GM13977 (cell line): ENCODE measurements around the gene KCNK2.

Experiments
- DNase-seq: peaks from one replicate; pipeline ENCODE4 v3.0.0; 2012; ENCODE audit warnings: low spot score
- in situ Hi-C: fragments of 300-500 bp; cut with MboI; formaldehyde crosslinking; loops from one replicate; pipeline ENCODE4 v1.12.0; 2022; ENCODE audit warnings: low sequenced_read_pairs, low pct_unique_long_range_greater_than_20kb, mixed read lengths, inconsistent platforms; ENCODE audit not compliant: unreplicated experiment
- TF ChIP-seq, protein P1 (sequence below): IDR thresholded peaks from 2 replicates; pipeline ENCODE4 v1.5.1; 2012; ENCODE audit warnings: mild to moderate bottlenecking, control low read depth; ENCODE audit not compliant: insufficient read depth; ENCODE audit errors: extremely low read depth, missing control alignments

KCNK2 gene

DNA sequence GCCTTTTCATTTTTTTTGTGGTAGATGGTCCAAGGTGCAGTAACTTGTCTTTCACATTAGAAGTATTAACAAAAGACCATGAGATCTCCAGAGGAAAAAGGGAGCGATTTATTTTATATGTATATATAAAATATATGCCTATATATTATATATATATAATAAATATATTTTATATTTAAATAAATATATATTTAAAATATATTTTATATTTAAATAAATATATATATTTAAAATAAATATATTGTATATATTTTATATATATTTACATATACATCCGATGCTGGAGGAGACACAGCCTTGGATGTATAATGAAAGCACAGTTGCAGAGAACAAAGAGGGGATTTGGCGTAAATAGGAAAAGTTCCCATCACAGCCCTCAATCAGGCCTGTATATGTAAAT lies 182.1 kb downstream of the KCNK2 start:
- in situ Hi-C loops: no loop called here

DNA sequence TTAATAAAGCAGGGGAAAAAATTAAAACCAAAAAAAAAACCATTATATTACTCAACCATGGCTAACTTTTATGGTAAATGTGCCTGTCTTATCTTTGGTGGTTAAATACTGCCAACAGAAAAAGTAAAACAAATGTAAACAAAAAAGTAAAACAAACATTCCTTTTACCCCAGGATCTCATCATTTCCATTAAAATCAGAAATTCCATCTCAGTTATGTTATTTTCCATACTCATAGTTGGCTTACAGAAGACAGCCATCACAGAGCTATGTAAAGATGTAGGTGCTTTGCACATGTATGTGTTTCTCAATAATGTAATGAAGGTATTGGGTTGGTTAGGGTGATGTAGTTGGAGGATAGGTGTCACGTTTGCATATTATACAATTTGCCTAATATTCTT lies 185.0 kb downstream of the KCNK2 start:
- in situ Hi-C loops: no loop called here
- no peak for DNase-seq
- TF ChIP-seq, protein P1, sequence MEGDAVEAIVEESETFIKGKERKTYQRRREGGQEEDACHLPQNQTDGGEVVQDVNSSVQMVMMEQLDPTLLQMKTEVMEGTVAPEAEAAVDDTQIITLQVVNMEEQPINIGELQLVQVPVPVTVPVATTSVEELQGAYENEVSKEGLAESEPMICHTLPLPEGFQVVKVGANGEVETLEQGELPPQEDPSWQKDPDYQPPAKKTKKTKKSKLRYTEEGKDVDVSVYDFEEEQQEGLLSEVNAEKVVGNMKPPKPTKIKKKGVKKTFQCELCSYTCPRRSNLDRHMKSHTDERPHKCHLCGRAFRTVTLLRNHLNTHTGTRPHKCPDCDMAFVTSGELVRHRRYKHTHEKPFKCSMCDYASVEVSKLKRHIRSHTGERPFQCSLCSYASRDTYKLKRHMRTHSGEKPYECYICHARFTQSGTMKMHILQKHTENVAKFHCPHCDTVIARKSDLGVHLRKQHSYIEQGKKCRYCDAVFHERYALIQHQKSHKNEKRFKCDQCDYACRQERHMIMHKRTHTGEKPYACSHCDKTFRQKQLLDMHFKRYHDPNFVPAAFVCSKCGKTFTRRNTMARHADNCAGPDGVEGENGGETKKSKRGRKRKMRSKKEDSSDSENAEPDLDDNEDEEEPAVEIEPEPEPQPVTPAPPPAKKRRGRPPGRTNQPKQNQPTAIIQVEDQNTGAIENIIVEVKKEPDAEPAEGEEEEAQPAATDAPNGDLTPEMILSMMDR: no peak

More for the DNA sequence above, 182.1 kb downstream of the KCNK2 start:
- DNase-seq: no peak
- TF ChIP-seq, protein P1: no peak

DNA sequence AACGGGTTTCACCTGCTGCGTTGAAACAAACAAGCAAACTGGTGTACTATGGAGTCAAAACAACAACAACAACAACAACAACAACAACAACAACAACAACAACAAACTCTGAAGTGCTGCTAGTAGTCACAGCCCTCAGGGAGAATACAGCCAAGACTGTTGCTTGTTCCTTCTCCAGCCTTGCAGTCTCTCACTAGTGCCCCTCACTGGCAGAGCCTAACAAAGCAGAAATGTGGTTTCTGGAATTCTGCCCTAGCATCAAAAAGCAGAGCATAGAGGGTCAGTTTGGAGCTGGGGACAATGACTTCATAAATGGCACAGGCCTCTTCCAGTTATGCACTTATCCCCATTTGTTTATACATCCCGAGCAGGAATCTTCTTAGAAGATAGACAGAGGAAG lies 187.4 kb downstream of the KCNK2 start:
- DNase-seq: no peak
- TF ChIP-seq, protein P1: no peak
- in situ Hi-C loops: no loop called here

DNA sequence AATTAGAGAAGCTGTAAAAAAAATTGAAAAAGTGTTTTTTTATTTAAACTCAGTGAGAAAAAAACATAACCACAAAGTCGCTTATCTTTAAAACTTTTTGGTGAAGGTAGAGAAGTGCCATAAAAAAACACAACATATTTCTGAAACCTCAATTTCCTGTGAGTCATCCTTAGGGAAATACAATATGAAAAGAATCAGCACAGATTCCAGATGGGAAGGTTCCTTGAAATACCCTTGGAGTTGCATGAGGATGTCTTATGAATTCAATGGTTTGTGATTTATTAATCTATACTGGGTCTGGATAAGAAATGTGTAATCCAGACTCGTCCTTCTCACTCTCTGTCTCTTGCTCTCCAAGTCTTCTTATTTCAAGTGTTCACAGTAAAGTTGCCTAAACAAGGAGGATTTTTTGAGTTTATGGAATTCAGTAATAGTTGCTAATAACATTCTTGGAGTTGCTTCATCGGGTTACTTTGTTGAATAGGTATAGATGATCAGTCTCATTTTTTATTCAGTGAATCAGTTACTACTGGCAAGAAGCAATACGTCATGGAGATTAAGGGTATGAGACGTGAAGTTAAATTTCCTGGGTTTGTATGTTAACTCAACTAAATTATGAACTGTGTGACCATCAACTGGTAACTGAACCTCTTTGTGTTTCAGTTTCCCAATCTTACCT lies 191.4 kb downstream of the KCNK2 start:
- DNase-seq: no peak
- TF ChIP-seq, protein P1: no peak
- in situ Hi-C loops: no loop called here

GRCh38 chr1:215276582-215276981 lies 194.0 kb downstream of the KCNK2 start:
- no peak for DNase-seq
- TF ChIP-seq, protein P1: no peak
- in situ Hi-C loops: no loop called here

DNA sequence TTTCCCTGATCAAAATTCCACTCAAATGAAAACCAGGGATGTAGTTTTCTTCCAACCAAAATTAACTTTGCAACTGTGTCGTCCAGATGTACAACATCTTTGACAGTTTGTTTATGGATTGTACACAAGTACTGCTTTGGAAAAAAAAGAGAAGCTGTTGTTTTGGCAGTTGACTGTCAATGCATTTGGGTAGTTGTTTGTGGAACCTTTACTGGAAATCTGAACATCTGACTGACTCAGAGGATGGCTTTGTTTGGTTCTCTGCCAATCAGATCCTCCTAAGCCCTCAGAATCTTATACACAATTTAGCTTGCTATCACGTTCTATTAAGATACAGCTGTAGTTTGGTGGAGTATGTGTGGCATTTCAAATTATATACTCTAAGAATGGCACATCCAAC lies 195.0 kb downstream of the KCNK2 start:
- in situ Hi-C loops: no loop called here
- TF ChIP-seq, protein P1: no peak
- no peak for DNase-seq
